K562 (cell line): ENCODE data around the gene NOP14. TPM values are rescaled to one million over a fixed set of nuclear protein-coding genes. Genes with fewer than 3 reads are reported as not detected.

Source experiments
- ATAC-seq: fragments of 200-7000 bp; cut with Tn5 transposase; 3 replicates; pipeline ENCODE4 v1.9.1; 2020; ENCODE audit warnings: moderate library complexity
- BruUV-seq: library from RNA; stranded (reverse); fragments of 400-500 nt; replicated peaks from 2 replicates; lab custom pipeline; 2021; lab: Mats Ljungman, UMichigan
- CTCF ChIA-PET: fragments of 300-600 bp; formaldehyde crosslinking; extraction: SDS; loops from one replicate; lab custom pipeline; 2021; ENCODE audit warnings: low intra/inter-chr PET ratio; lab: Yijun Ruan, JAX
- POLR2A ChIA-PET: fragments of 300-600, 350-650 bp; sonication (Branson Sonifier 250); formaldehyde crosslinking; extraction: SDS; loops from one replicate; lab custom pipeline; 2021; ENCODE audit warnings: antibody characterized with exemption, inconsistent platforms; lab: Yijun Ruan, JAX
- DNase-seq, 4 experiments: peaks; one replicate each; pipeline versions ENCODE4 v3.0.0 to v3.0.0-alpha.2; 2011 to 2018; ENCODE audit warnings: low spot score in 3 of 4, mixed read lengths in 3 of 4; ENCODE audit errors: extremely low read depth in 1 of 4
- FAIRE-seq: peaks from 2 replicates; lab custom pipeline; 2011; peaks lifted over from hg19 to GRCh38; lab: Jason Lieb, UNC
- H2AFZ ChIP-seq: 2 replicates; pipeline ENCODE4 v1.6.0; 2011; ENCODE audit warnings: low read depth, low read length, control low read depth, inconsistent platforms
- H3K27ac ChIP-seq: fragments of 200-600 bp; 3 replicates; pipeline ENCODE4 v1.8.0; 2011; ENCODE audit warnings: low read depth, mild to moderate bottlenecking, control low read depth, inconsistent platforms, low read length, moderate library complexity, mixed read lengths; ENCODE audit errors: extremely low read depth
- H3K27me3 ChIP-seq, 2 experiments: fragments of 300-600 bp in 1 of 2; 2 replicates in 1 of 2; 3 replicates in 1 of 2; pipeline versions ENCODE4 v1.6.0 to v1.8.0; 2011; ENCODE audit warnings: inconsistent platforms in 2 of 2, low read length in 2 of 2, mild to moderate bottlenecking in 1 of 2, mixed read lengths in 1 of 2, moderate library complexity in 1 of 2; ENCODE audit not compliant: control insufficient read depth in 2 of 2, insufficient read depth in 2 of 2
- H3K36me3 ChIP-seq: fragments of 300-600 bp; 3 replicates; pipeline ENCODE4 v1.8.0; 2011; ENCODE audit warnings: mild to moderate bottlenecking, low read length, inconsistent platforms; ENCODE audit not compliant: control insufficient read depth, insufficient read depth
- H3K4me1 ChIP-seq, 2 experiments: fragments of 200-600 bp in 1 of 2; replicated peaks in 1 of 2; 2 replicates in 1 of 2; 3 replicates in 1 of 2; pipeline versions ENCODE4 v1.5.1 to v1.8.0; 2011; ENCODE audit warnings: inconsistent platforms in 2 of 2, low read length in 2 of 2, mild to moderate bottlenecking in 1 of 2, mixed read lengths in 1 of 2, moderate library complexity in 1 of 2; ENCODE audit not compliant: control insufficient read depth in 2 of 2, insufficient read depth in 2 of 2
- H3K4me2 ChIP-seq: 2 replicates; pipeline ENCODE4 v1.6.1; 2011; ENCODE audit warnings: low read length, control low read depth, inconsistent platforms, mixed read lengths; ENCODE audit not compliant: insufficient read depth
- H3K4me3 ChIP-seq: fragments of 200-600 bp; sonication (generic), shearing (Covaris generic); 2 replicates; pipeline ENCODE4 v1.5.1; 2016; ENCODE audit warnings: control low read depth, inconsistent platforms
- H3K79me2 ChIP-seq: fragments of 200-600 bp; 3 replicates; pipeline ENCODE4 v1.8.0; 2011; ENCODE audit warnings: low read length, inconsistent platforms; ENCODE audit not compliant: control insufficient read depth, insufficient read depth
- H3K9ac ChIP-seq, 2 experiments: 2 replicates each; pipeline versions ENCODE4 v1.6.0 to v1.6.1; 2011; ENCODE audit warnings: low read depth in 2 of 2, low read length in 2 of 2, control low read depth in 1 of 2, inconsistent platforms in 1 of 2, mild to moderate bottlenecking in 1 of 2, mixed read lengths in 1 of 2; ENCODE audit not compliant: insufficient read depth in 1 of 2
- H3K9me1 ChIP-seq: one replicate; pipeline ENCODE4 v1.6.0; 2011; ENCODE audit warnings: inconsistent platforms, mild to moderate bottlenecking, low read length, moderate library complexity; ENCODE audit not compliant: control insufficient read depth, insufficient read depth
- H3K9me3 ChIP-seq: replicated peaks from 2 replicates; pipeline ENCODE4 v1.5.1; 2011; ENCODE audit warnings: low read depth, low read length, inconsistent platforms; ENCODE audit not compliant: control insufficient read depth, insufficient read depth
- H4K20me1 ChIP-seq: replicated peaks from 2 replicates; pipeline ENCODE4 v1.6.1; 2011; ENCODE audit warnings: low read length, inconsistent platforms, mixed read lengths; ENCODE audit not compliant: control insufficient read depth, insufficient read depth
- ETV6 ChIP-seq, 3 experiments: fragments of 150-350 bp in 1 of 3; sonication (generic) in 1 of 3; formaldehyde crosslinking in 1 of 3; IDR thresholded peaks; 2 replicates each; pipeline versions ENCODE4 v1.6.1 to v1.8.0; 2014 to 2022; ENCODE audit warnings: borderline replicate concordance in 2 of 3, low read depth in 2 of 3, antibody characterized with exemption in 1 of 3, low read length in 1 of 3, mild to moderate bottlenecking in 1 of 3, missing genetic modification reagents in 1 of 3
- JUN ChIP-seq, 2 experiments: sonication (generic) in 1 of 2; formaldehyde crosslinking in 1 of 2; IDR thresholded peaks; 2 replicates each; pipeline versions ENCODE4 v1.6.1 to v1.8.0; 2012 to 2022; ENCODE audit warnings: borderline replicate concordance in 2 of 2, mild to moderate bottlenecking in 2 of 2, improper control_type of control experiment in 1 of 2, low read depth in 1 of 2, low read length in 1 of 2, missing genetic modification reagents in 1 of 2
- PYGO2 ChIP-seq: fragments of 450-650 bp; IDR thresholded peaks from 2 replicates; pipeline ENCODE4 v1.6.1; 2016; ENCODE audit warnings: mild to moderate bottlenecking, missing genetic modification characterization, moderate library complexity, missing compliant biosample characterization
- RBM22 ChIP-seq: fragments of 200-400 bp; formaldehyde crosslinking; IDR thresholded peaks from 2 replicates; pipeline ENCODE4 v1.6.1; 2018; ENCODE audit warnings: low read length, low read depth; ENCODE audit not compliant: poor library complexity, severe bottlenecking
- ZBTB1 ChIP-seq: sonication (generic); formaldehyde crosslinking; IDR thresholded peaks from 2 replicates; pipeline ENCODE4 v1.8.1; 2023; ENCODE audit warnings: missing genetic modification reagents, low read depth, mild to moderate bottlenecking, borderline replicate concordance
- ZNF175 ChIP-seq: fragments of 200-800 bp; sonication (Bioruptor generic); IDR thresholded peaks from 2 replicates; pipeline ENCODE4 v1.6.1; 2016; ENCODE audit warnings: low read depth, mild to moderate bottlenecking, missing genetic modification characterization, missing compliant biosample characterization
- ZNF282 ChIP-seq: sonication (generic); formaldehyde crosslinking; IDR thresholded peaks from 2 replicates; pipeline ENCODE4 v1.8.1; 2023; ENCODE audit warnings: missing genetic modification reagents
- ZNF766 ChIP-seq: fragments of 200-800 bp; sonication (Bioruptor generic); conservative IDR thresholded peaks from 2 replicates; pipeline ENCODE4 v1.6.1; 2016; ENCODE audit warnings: missing genetic modification characterization, missing compliant biosample characterization
- WGBS: fragments of 100-300 bp; shearing (Covaris generic); methylation state at CpG from one replicate; pipeline ENCODE4 v1.1.6; 2016; ENCODE audit warnings: low coverage, mixed read lengths; ENCODE audit not compliant: insufficient coverage; ENCODE audit errors: missing lambda C conversion rate; 5-methylcytosine and 5-hydroxymethylcytosine counted together
- in situ Hi-C: fragments of 300-500 bp; cut with MboI; formaldehyde crosslinking; loops from 4 replicates; pipeline ENCODE4 v1.15.0; 2018; ENCODE audit warnings: inconsistent platforms, mixed read lengths
- intact Hi-C: fragments of 100-400 bp; cut with micrococcal nuclease; formaldehyde crosslinking; loops from 2 replicates; pipeline ENCODE4 v1.14.2; 2022
- polyA plus RNA-seq, 8 experiments: library from polyadenylated mRNA; depleted of rRNA in 4 of 8; stranded (reverse) in 5 of 8; unstranded in 3 of 8; fragments of >200 nt; fragmentation: Nextera tagmentation in 2 of 8; fragmentation: Illumina TruSeq in 1 of 8; extraction: Ambion mirVana in 2 of 8; extraction: Trizol in 1 of 8; gene quantifications; 2 replicates each; pipeline versions ENCODE4 v1.2.1 to v1.2.3, GENCODE V29; 2011 to 2014; ENCODE audit warnings: inconsistent platforms in 1 of 8, missing spikeins in 1 of 8
- total RNA-seq, 7 experiments: library from RNA; depleted of rRNA in 6 of 7; stranded (reverse); fragments of >200 nt in 6 of 7; fragmentation: Illumina TruSeq in 2 of 7; extraction: Trizol in 2 of 7; gene quantifications; 2 replicates each; pipeline versions ENCODE4 v1.2.1 to v1.2.3, GENCODE V29; 2011 to 2021; ENCODE audit warnings: low replicate concordance in 1 of 7
- TF ChIP-seq, protein P1 (sequence below): fragments of 450-650 bp; IDR thresholded peaks from one replicate; pipeline ENCODE4 v1.6.1; 2018; ENCODE audit warnings: mild to moderate bottlenecking, moderate library complexity; ENCODE audit not compliant: partially characterized antibody
- TF ChIP-seq, protein P2 (sequence below), 3 experiments: fragments of 200-800 bp in 1 of 3; sonication (Bioruptor generic) in 1 of 3; sonication (generic) in 1 of 3; formaldehyde crosslinking in 1 of 3; IDR thresholded peaks; 2 replicates each; pipeline versions ENCODE4 v1.6.1 to v1.8.0; 2016 to 2022; ENCODE audit warnings: mild to moderate bottlenecking in 2 of 3, missing compliant biosample characterization in 2 of 3, missing genetic modification characterization in 2 of 3, missing genetic modification reagents in 1 of 3

Gene NOP14
- total and polyA plus RNA-seq, 9 of the 15 experiments (the other 6 are each of a cell fraction or from before 2014, with no cell fraction given): 12.7 to 76.0 (median 50.9) TPM

- H3K4me1 ChIP-seq: no peaks in the 10 kb centered on the region
- no peaks in the 10 kb centered on the region for H3K27me3 ChIP-seq
- WGBS: 58% methylated on average over 4 of the region's 4 CpGs
- H3K9ac ChIP-seq: no peak overlapping the region
- FAIRE-seq: no peak
- TF ChIP-seq RBM22: no peak
- no peak for TF ChIP-seq PYGO2 (tag)
- TF ChIP-seq ETV6 (IDR thresholded peaks at IDR 0.05; ENCODE audit: borderline replicate concordance in 1 of 2, low read depth in 2 of 2, low read length in 1 of 2): no peak
- TF ChIP-seq ETV6 (CRISPR knock-in tag; IDR thresholded peaks at IDR 0.05; ENCODE audit: borderline replicate concordance): no peak
- TF ChIP-seq, all 486 proteins: peak for 0
- no TSS peak for BruUV-seq
- ChIA-PET CTCF (no interaction called here), POLR2A (no interaction called here)
- Histone ChIP-seq H3K4me2 (no peak overlapping the region), H3K79me2 (no peaks in the 10 kb centered on the region), H3K36me3 (peaks cover 83% of the 10 kb centered on the region; the same call in 2 of the 3 replicates), H4K20me1 (peaks cover 7% of the 10 kb centered on the region; the same call in 1 of the 2 replicates), H3K4me3 (no peak overlapping the region), H2AFZ (no peak overlapping the region), H3K9me3 (no peaks in the 10 kb centered on the region), H3K27ac (no peak overlapping the region), H3K9me1 (no peaks in the 10 kb centered on the region)
- intact Hi-C loops (no loop called here), in situ Hi-C loops (no loop called here)
- ATAC-seq (no peak), DNase-seq (no peak)
These were observed 56.0 kb downstream of the NOP14 start for GRCh38 chr4:2907226-2907625.

DNA sequence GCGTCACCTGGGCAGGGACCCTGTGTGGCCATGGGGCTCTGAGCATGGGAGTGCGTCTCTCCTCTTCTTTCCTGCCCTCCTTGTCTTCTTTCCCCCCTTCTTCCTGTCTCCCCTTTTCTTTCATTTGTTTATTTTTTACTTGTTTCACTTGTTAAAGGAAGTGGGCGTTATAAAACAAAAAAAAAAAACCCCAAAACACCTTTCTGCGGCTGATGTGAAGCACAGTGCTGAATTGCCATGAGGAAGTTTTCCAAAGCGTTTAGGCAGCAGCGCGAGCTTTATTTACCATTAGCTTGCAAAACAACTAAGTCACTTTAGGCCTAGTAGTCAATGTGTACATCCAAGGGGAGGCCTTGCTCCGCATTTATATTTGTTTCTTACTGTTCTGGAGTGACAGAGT is 57.0 kb downstream of the NOP14 start:
- POLR2A ChIA-PET: no interaction called here
- Histone ChIP-seq H3K27me3 (no peaks in the 10 kb centered on the region), H3K9me3 (no peaks in the 10 kb centered on the region), H3K9me1 (no peaks in the 10 kb centered on the region), H3K36me3 (peaks cover 87% of the 10 kb centered on the region), H3K4me3 (no peak overlapping the region), H4K20me1 (peaks cover 7% of the 10 kb centered on the region; the same call in 1 of the 2 replicates), H3K4me1 (no peaks in the 10 kb centered on the region), H3K79me2 (no peaks in the 10 kb centered on the region), H3K27ac (no peak overlapping the region), H3K4me2 (no peak overlapping the region), H3K9ac (no peak overlapping the region), H2AFZ (no peak overlapping the region)
- in situ Hi-C loops (no loop called here), intact Hi-C loops (no loop called here)
- WGBS: 92% methylated on average over 7 of the region's 8 CpGs
- FAIRE-seq: no peak
- BruUV-seq: no TSS peak
- no peak for DNase-seq
- ATAC-seq: no peak
- CTCF ChIA-PET: interaction anchor here (0.7 kb wide), 1 partner anchor 76 kb away, joined by 3 read pairs; no protein-coding TSS in a partner anchor
- TF ChIP-seq JUN (IDR thresholded peaks at IDR 0.05; ENCODE audit: borderline replicate concordance, low read depth, low read length) (no peak), JUN (CRISPR knock-in tag; IDR thresholded peaks at IDR 0.05; ENCODE audit: borderline replicate concordance) (no peak), ZNF766 (no peak), ZNF175 (no peak), ZBTB1 (CRISPR knock-in tag) (no peak), ZNF282 (CRISPR knock-in tag) (no peak)
- TF ChIP-seq, protein P1, sequence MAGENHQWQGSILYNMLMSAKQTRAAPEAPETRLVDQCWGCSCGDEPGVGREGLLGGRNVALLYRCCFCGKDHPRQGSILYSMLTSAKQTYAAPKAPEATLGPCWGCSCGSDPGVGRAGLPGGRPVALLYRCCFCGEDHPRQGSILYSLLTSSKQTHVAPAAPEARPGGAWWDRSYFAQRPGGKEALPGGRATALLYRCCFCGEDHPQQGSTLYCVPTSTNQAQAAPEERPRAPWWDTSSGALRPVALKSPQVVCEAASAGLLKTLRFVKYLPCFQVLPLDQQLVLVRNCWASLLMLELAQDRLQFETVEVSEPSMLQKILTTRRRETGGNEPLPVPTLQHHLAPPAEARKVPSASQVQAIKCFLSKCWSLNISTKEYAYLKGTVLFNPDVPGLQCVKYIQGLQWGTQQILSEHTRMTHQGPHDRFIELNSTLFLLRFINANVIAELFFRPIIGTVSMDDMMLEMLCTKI: no peak
- TF ChIP-seq, protein P2, sequence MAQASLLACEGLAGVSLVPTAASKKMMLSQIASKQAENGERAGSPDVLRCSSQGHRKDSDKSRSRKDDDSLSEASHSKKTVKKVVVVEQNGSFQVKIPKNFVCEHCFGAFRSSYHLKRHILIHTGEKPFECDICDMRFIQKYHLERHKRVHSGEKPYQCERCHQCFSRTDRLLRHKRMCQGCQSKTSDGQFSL (CRISPR knock-in tag; IDR thresholded peaks at IDR 0.05): no peak
- TF ChIP-seq, protein P2 (tag; IDR thresholded peaks at IDR 0.05): no peak
